ENCODE data around the gene CGB3. TPM values are rescaled to one million over a fixed set of nuclear protein-coding genes. Genes with fewer than 3 reads are reported as not detected.

CGB3 gene
- total RNA-seq, 1 experiment from 2014 or later: 0.46 TPM

GRCh38 chr19:49011194-49011593 is 12.9 kb downstream of the CGB3 start:
- no peak overlapping the region for H3K27ac Mint-ChIP-seq

More at GRCh38 chr19:49011194-49011593, 12.9 kb downstream of the CGB3 start:
- H3K18ac ChIP-seq (ENCODE audit: insufficient read length, low read depth, low read length): no peak overlapping the region
- TF ChIP-seq, protein P1, sequence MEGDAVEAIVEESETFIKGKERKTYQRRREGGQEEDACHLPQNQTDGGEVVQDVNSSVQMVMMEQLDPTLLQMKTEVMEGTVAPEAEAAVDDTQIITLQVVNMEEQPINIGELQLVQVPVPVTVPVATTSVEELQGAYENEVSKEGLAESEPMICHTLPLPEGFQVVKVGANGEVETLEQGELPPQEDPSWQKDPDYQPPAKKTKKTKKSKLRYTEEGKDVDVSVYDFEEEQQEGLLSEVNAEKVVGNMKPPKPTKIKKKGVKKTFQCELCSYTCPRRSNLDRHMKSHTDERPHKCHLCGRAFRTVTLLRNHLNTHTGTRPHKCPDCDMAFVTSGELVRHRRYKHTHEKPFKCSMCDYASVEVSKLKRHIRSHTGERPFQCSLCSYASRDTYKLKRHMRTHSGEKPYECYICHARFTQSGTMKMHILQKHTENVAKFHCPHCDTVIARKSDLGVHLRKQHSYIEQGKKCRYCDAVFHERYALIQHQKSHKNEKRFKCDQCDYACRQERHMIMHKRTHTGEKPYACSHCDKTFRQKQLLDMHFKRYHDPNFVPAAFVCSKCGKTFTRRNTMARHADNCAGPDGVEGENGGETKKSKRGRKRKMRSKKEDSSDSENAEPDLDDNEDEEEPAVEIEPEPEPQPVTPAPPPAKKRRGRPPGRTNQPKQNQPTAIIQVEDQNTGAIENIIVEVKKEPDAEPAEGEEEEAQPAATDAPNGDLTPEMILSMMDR (conservative IDR thresholded peaks at IDR 0.05): no peak
- H4K91ac ChIP-seq (ENCODE audit: insufficient read length, low read depth, low read length): no peak overlapping the region
- H3K4me2 ChIP-seq (ENCODE audit: insufficient read depth, insufficient read length, low read length): no peak overlapping the region
- H3K14ac ChIP-seq (ENCODE audit: insufficient read depth, low read length): no peak overlapping the region
- H3K56ac ChIP-seq (ENCODE audit: insufficient read length, low read depth, low read length): no peak overlapping the region
- no peak overlapping the region for H4K5ac ChIP-seq (ENCODE audit: insufficient read length, low read depth, low read length)
- Mint-ChIP-seq H3K27me3 (ENCODE audit: low read depth) (no peaks in the 10 kb centered on the region), H3K9me3 (no peaks in the 10 kb centered on the region), H3K4me1 (no peaks in the 10 kb centered on the region), H3K36me3 (ENCODE audit: insufficient read depth in 1 of 3, low read depth in 3 of 3) (peaks cover 31 to 84% (median 81%) of the 10 kb centered on the region in 3 experiments; a peak in 6 of 7 replicates), H3K4me3 (no peak overlapping the region)
- H2BK15ac ChIP-seq (ENCODE audit: low read depth, low read length): no peak overlapping the region
- no peaks in the 10 kb centered on the region for H3K79me1 ChIP-seq (ENCODE audit: insufficient read depth, low read depth, low read length, poor library complexity, severe bottlenecking)
- H3T11ph ChIP-seq (ENCODE audit: low read length): no peak overlapping the region
- no peak overlapping the region for H2AK5ac ChIP-seq (ENCODE audit: insufficient read length, low read length)
- no peak overlapping the region for H2BK120ac ChIP-seq (ENCODE audit: low read depth, low read length, poor library complexity, severe bottlenecking)
- H4K8ac ChIP-seq (replicated peaks; ENCODE audit: insufficient read length, low read depth, low read length): no peak overlapping the region
- WGBS (ENCODE audit: extremely low coverage, insufficient read length, low lambda C conversion rate): no CpG with 5 or more reads among the region's 17 CpGs
- H3K4ac ChIP-seq (ENCODE audit: low read depth, low read length): no peak overlapping the region
- no peaks in the 10 kb centered on the region for H3K27me3 ChIP-seq (ENCODE audit: insufficient read depth, low read length)
- no peak overlapping the region for H2BK20ac ChIP-seq (ENCODE audit: low read depth, low read length, poor library complexity, severe bottlenecking)
- H3K27ac ChIP-seq (ENCODE audit: insufficient read length, low read depth, low read length): no peak overlapping the region
- no peaks in the 10 kb centered on the region for H3K9me3 ChIP-seq (ENCODE audit: control insufficient read depth, low read depth, low read length)
- no peak overlapping the region for H2BK12ac ChIP-seq (ENCODE audit: insufficient read length, low read depth, low read length)
- no peaks in the 10 kb centered on the region for H3K79me2 ChIP-seq (ENCODE audit: insufficient read depth, low read length)
- no peaks in the 10 kb centered on the region for H3K4me1 ChIP-seq (ENCODE audit: insufficient read depth, low read length)
- H2AFZ ChIP-seq (ENCODE audit: low read length): no peak overlapping the region
- no peak overlapping the region for H3K23ac ChIP-seq (ENCODE audit: insufficient read length, low read depth, low read length)
- no peak overlapping the region for H3K9ac ChIP-seq (ENCODE audit: extremely low read depth, insufficient read length, low read length)
- no peaks in the 10 kb centered on the region for H4K20me1 ChIP-seq (ENCODE audit: control insufficient read depth, insufficient read depth, insufficient read length)
- no peak for DNase-seq
- no peaks in the 10 kb centered on the region for H3K23me2 ChIP-seq (ENCODE audit: insufficient read length, low read depth, low read length, poor library complexity, severe bottlenecking)
- no peak overlapping the region for H2BK5ac ChIP-seq (ENCODE audit: insufficient read length, low read length)
